Subcutaneous abdominal adipose tissue (tissue), 5 donors: ENCODE data around the gene OXCT2.
A peak's percentile ranks its signal among the peaks of the same experiment; 100 is the strongest.

Experiments used
- H3K27ac ChIP-seq: one replicate; pipeline ENCODE4 v1.7.0; 2013; ENCODE audit warnings: low read depth, mild to moderate bottlenecking, inconsistent platforms, low read length, moderate library complexity
- H3K27me3 ChIP-seq, 5 donors: one replicate each; pipeline ENCODE4 v1.7.0; 2013; ENCODE audit warnings: low read length in 5 of 5, inconsistent platforms in 1 of 5; ENCODE audit not compliant: control insufficient read depth in 5 of 5, insufficient read depth in 4 of 5
- H3K36me3 ChIP-seq, 5 donors: one replicate each; pipeline ENCODE4 v1.7.0; 2013; ENCODE audit warnings: low read length in 5 of 5; ENCODE audit not compliant: control insufficient read depth in 5 of 5, insufficient read depth in 5 of 5
- H3K4me1 ChIP-seq, 5 donors: one replicate each; pipeline ENCODE4 v1.7.0; 2013; ENCODE audit warnings: low read length in 5 of 5, mild to moderate bottlenecking in 3 of 5, moderate library complexity in 1 of 5; ENCODE audit not compliant: control insufficient read depth in 5 of 5, insufficient read depth in 5 of 5
- H3K4me3 ChIP-seq, 5 donors: one replicate each; pipeline ENCODE4 v1.7.0; 2013; ENCODE audit warnings: low read length in 5 of 5, low read depth in 1 of 5
- H3K9ac ChIP-seq, 5 donors: one replicate each; pipeline ENCODE4 v1.7.0; 2013; ENCODE audit warnings: low read length in 5 of 5, mild to moderate bottlenecking in 4 of 5, moderate library complexity in 3 of 5
- H3K9me3 ChIP-seq, 5 donors: one replicate each; pipeline ENCODE4 v1.7.0; 2013; ENCODE audit warnings: low read length in 5 of 5; ENCODE audit not compliant: control insufficient read depth in 5 of 5
- donor health status: healthy.
- donor health status: healthy.
- donor health status: healthy.
- donor health status: healthy.
- donor health status: healthy.

The OXCT2 gene

DNA sequence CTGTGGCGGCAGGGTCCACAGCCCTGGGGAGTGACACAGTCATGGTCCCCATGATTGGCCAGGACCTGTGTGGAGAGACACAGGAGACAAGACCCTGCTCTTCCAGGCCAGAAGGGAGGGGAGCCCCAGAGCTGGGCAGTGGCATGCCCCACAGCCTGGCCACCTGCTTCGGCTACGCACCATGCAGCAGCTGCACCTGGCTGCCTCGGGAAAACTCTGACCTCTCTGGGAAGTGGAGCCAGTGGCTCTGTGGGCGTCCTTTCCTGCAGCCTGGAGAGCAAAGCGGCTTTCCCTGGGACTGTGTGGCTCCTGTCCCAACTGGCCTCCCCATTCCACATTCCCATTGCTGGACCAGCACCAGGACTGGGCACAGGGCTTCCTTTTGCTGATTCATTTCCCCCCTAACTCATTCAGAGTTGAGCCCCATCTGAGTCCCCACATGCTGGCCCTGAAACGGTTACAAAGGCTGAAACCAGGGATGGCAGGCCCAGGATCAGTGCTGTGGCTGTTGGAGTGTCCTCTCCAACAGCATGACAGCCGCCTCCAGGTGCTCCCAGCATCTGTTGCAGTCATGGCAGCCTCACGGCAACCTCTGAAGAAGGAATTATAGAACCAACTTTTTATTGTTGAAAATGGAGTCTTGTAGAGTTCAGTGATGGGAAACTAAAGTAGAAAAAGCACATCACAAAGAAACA is 15.0 kb downstream of the OXCT2 start:
- Histone ChIP-seq H3K9me3 (no peaks in the 10 kb centered on the region), H3K27ac (no peak overlapping the region), H3K4me1 (no peaks in the 10 kb centered on the region), H3K27me3 (no peaks in the 10 kb centered on the region), H3K9ac (no peak overlapping the region), H3K4me3 (no peak overlapping the region), H3K36me3 (peaks cover 9 to 93% (median 83%) of the 10 kb centered on the region in 5 donors)

GRCh38 chr1:39754906-39755504 is 16.1 kb downstream of the OXCT2 start:
- H3K9ac ChIP-seq = no peak overlapping the region
- H3K4me3 ChIP-seq = no peak overlapping the region
- no peaks in the 10 kb centered on the region for H3K27me3 ChIP-seq
- H3K27ac ChIP-seq = no peak overlapping the region
- H3K36me3 ChIP-seq = peaks cover 20 to 97% (median 92%) of the 10 kb centered on the region in 5 donors
- H3K9me3 ChIP-seq = no peaks in the 10 kb centered on the region
- H3K4me1 ChIP-seq = no peaks in the 10 kb centered on the region

DNA sequence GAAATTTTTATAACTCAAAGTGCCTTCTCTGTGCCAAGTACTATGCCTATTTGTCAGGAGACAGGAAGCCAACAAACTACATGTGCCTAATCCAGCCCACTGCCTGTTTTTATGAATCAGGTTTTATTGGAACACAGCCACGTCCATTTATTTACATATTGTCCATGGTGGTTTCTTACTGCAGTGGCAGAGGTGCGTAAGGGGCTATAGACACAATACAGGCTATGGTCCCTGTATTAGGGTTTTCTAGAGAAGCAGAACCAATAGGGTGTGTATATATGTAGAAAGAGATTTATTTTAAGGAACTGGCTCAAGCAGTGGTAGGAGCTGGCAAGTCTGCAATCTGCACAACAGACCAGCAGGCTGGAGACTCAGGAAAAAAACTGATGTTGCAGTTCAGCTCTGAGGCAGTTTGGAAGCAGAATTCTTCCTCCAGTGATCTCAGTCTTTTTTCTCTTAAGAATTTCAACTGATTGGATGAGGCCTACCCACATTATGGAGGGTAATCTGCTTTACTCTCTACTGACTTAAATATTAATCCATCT is 17.1 kb downstream of the OXCT2 start:
- Histone ChIP-seq H3K9me3 (no peaks in the 10 kb centered on the region), H3K4me3 (no peak overlapping the region), H3K36me3 (peaks cover 21 to 97% (median 91%) of the 10 kb centered on the region in 5 donors), H3K4me1 (no peaks in the 10 kb centered on the region), H3K27ac (no peak overlapping the region), H3K27me3 (no peaks in the 10 kb centered on the region), H3K9ac (no peak overlapping the region)

- Histone ChIP-seq H3K27me3 (no peaks in the 10 kb centered on the region), H3K4me3 (no peak overlapping the region), H3K9me3 (no peaks in the 10 kb centered on the region), H3K27ac (no peak overlapping the region), H3K36me3 (peaks cover 21 to 97% (median 94%) of the 10 kb centered on the region in 5 donors), H3K4me1 (no peaks in the 10 kb centered on the region), H3K9ac (no peak overlapping the region)
Observed at GRCh38 chr1:39753132-39754025, 17.8 kb downstream of the OXCT2 start.

DNA sequence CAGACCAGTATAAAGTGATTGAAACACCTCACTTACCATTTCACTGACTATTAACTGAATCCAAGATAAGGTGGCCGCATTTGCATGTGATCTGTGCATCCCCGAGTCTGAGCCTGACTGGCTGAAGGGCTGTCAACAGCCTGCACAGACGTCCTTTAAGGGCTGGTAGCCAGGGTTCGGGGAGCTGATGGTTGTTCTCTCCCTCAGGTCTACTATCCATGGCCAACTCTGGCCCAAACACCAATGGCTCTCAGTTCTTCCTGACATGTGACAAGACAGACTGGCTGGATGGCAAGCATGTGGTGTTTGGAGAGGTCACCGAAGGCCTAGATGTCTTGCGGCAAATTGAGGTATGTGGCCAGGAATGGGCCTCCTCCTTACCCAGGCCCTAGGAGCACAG is 18.4 kb downstream of the OXCT2 start:
- Histone ChIP-seq H3K4me3 (no peak overlapping the region), H3K9me3 (no peaks in the 10 kb centered on the region), H3K27me3 (no peaks in the 10 kb centered on the region), H3K9ac (no peak overlapping the region), H3K27ac (no peak overlapping the region), H3K36me3 (peaks cover 21 to 97% (median 93%) of the 10 kb centered on the region in 5 donors), H3K4me1 (no peaks in the 10 kb centered on the region)

- peaks cover 23 to 97% (median 89%) of the 10 kb centered on the region in 5 donors for H3K36me3 ChIP-seq
Observed at GRCh38 chr1:39751595-39751994, 19.6 kb downstream of the OXCT2 start.

DNA sequence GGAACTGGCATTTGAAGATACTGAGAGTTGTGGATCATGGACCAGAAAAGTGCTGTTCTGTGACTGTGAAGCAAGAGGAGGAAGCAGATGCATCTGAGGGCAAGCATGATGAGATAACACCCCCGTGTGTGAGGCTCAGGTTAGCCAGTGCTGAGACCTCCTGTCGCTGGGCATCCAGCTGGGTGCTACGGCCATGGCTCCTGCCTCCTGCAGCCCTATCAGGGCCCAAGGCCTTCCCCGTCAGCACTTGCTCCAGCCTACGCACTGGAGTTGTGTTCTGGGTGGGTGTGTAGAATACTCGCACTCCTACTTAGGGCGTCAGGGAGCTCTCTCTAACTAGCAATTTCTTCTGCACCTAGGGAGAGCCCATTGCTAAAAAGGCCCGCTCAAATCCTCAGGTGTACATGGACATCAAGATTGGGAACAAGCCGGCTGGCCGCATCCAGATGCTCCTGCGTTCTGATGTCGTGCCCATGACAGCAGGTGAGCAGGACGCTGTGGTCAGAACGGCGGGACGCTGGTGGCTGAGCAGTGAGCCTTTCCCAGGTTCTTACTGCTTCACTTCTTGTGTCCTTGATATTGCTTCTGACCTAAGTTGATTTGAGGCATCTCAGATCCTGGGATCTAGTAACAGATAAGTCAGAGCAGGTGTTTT is 26.0 kb downstream of the OXCT2 start:
- Histone ChIP-seq H3K27ac (no peak overlapping the region), H3K4me3 (no peak overlapping the region), H3K9me3 (no peaks in the 10 kb centered on the region), H3K36me3 (peaks cover 44 to 94% (median 77%) of the 10 kb centered on the region in 5 donors), H3K9ac (no peak overlapping the region), H3K4me1 (peaks cover 0 to under 1% (median 0%) of the 10 kb centered on the region in 5 donors), H3K27me3 (no peaks in the 10 kb centered on the region)

More at GRCh38 chr1:39751595-39751994, 19.6 kb downstream of the OXCT2 start:
- Histone ChIP-seq H3K27ac (no peak overlapping the region), H3K9ac (no peak overlapping the region), H3K4me1 (no peaks in the 10 kb centered on the region), H3K27me3 (no peaks in the 10 kb centered on the region), H3K9me3 (no peaks in the 10 kb centered on the region), H3K4me3 (no peak overlapping the region)

- Histone ChIP-seq H3K9me3 (no peaks in the 10 kb centered on the region), H3K4me3 (peak within 1 kb of the TSS; percentile 86 to 100 (median 96)), H3K27me3 (peaks cover 6 to 11% (median 7%) of the 10 kb centered on the region in 5 donors), H3K27ac (peak within 1 kb of the TSS; percentile 4), H3K9ac (peak within 1 kb of the TSS; percentile 75 to 93 (median 89)), H3K4me1 (peaks cover 3 to 20% (median 14%) of the 10 kb centered on the region in 5 donors), H3K36me3 (peaks cover 22 to 37% (median 24%) of the 10 kb centered on the region in 5 donors)
Observed at GRCh38 chr1:39738622-39739366, 32.4 kb downstream of the OXCT2 start, which contains the start of gene PPIE. PPIE (plus strand) TSS chr1:39738882; CDS start chr1:39738901, 19 bp downstream.
